ENCODE results near the gene HERC3.

HERC3 gene

DNA sequence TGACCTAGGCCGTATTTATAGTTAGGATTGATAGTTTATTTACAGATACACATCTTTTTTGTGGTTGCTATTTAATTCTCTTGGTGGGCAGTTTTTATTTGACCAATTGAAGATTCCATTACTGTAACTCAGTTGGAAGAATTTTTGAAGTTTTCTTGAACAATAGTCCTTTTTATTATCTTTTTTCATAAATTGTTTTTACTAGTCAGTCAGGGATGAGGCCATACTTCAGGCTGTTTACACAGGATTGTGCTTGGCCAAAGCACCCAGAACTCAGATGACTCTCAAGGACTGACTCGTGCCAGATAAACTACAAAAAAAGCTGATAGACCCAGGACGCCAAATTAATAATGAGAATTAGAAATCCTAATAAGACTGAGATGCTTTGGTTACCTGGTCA lies 7.0 kb downstream of the HERC3 start:
- TF ChIP-seq ZNF565 (CRISPR knock-in tag; conservative IDR thresholded peaks at IDR 0.05; ENCODE audit: low read depth) (no peak), RARB (CRISPR knock-in tag; IDR thresholded peaks at IDR 0.05) (no peak), ISL1 (CRISPR knock-in tag; IDR thresholded peaks at IDR 0.05) (no peak), ZNF70 (CRISPR knock-in tag; IDR thresholded peaks at IDR 0.05) (no peak), ARNTL (CRISPR knock-in tag; IDR thresholded peaks at IDR 0.05; ENCODE audit: borderline replicate concordance, low read depth) (no peak), CSDC2 (CRISPR knock-in tag; IDR thresholded peaks at IDR 0.05) (no peak), ZNF8 (CRISPR knock-in tag; IDR thresholded peaks at IDR 0.05) (no peak), TCF4 (CRISPR knock-in tag; IDR thresholded peaks at IDR 0.05; ENCODE audit: borderline replicate concordance) (no peak), PPARA (CRISPR knock-in tag; IDR thresholded peaks at IDR 0.05; ENCODE audit: borderline replicate concordance) (no peak), TOX (CRISPR knock-in tag; IDR thresholded peaks at IDR 0.05; ENCODE audit: borderline replicate concordance) (no peak), OSR1 (CRISPR knock-in tag; IDR thresholded peaks at IDR 0.05) (no peak)
- TF ChIP-seq, protein P1, sequence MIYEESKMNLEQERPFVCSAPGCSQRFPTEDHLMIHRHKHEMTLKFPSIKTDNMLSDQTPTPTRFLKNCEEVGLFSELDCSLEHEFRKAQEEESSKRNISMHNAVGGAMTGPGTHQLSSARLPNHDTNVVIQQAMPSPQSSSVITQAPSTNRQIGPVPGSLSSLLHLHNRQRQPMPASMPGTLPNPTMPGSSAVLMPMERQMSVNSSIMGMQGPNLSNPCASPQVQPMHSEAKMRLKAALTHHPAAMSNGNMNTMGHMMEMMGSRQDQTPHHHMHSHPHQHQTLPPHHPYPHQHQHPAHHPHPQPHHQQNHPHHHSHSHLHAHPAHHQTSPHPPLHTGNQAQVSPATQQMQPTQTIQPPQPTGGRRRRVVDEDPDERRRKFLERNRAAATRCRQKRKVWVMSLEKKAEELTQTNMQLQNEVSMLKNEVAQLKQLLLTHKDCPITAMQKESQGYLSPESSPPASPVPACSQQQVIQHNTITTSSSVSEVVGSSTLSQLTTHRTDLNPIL (CRISPR knock-in tag; IDR thresholded peaks at IDR 0.05; ENCODE audit: low read depth), result no peak
- TF ChIP-seq, protein P2, sequence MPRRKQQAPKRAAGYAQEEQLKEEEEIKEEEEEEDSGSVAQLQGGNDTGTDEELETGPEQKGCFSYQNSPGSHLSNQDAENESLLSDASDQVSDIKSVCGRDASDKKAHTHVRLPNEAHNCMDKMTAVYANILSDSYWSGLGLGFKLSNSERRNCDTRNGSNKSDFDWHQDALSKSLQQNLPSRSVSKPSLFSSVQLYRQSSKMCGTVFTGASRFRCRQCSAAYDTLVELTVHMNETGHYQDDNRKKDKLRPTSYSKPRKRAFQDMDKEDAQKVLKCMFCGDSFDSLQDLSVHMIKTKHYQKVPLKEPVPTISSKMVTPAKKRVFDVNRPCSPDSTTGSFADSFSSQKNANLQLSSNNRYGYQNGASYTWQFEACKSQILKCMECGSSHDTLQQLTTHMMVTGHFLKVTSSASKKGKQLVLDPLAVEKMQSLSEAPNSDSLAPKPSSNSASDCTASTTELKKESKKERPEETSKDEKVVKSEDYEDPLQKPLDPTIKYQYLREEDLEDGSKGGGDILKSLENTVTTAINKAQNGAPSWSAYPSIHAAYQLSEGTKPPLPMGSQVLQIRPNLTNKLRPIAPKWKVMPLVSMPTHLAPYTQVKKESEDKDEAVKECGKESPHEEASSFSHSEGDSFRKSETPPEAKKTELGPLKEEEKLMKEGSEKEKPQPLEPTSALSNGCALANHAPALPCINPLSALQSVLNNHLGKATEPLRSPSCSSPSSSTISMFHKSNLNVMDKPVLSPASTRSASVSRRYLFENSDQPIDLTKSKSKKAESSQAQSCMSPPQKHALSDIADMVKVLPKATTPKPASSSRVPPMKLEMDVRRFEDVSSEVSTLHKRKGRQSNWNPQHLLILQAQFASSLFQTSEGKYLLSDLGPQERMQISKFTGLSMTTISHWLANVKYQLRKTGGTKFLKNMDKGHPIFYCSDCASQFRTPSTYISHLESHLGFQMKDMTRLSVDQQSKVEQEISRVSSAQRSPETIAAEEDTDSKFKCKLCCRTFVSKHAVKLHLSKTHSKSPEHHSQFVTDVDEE (CRISPR knock-in tag; IDR thresholded peaks at IDR 0.05), result no peak
- no peak; the same call in 2 of the 3 replicates for ATAC-seq

DNA sequence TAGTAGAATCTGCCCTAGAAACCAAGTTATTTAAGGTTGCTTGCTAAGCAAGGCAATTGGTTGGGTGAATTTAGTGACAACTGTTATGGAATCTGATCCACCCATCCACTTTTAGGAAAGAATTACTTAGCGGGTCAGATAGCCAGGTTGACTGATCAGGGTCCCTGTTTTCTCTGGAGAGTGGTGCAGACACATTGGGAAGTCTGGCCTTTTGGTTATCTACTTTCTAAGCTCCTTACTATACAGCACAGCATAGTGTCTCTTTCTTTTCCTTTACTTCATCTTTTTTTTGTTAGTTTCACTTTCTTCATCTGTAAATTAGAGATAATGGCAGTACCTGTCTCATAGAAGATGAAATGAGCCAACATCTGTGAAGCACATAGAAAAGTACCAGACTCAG lies 7.4 kb downstream of the HERC3 start:
- TF ChIP-seq, protein P1 (CRISPR knock-in tag; IDR thresholded peaks at IDR 0.05; ENCODE audit: low read depth), result no peak
- TF ChIP-seq, protein P3, sequence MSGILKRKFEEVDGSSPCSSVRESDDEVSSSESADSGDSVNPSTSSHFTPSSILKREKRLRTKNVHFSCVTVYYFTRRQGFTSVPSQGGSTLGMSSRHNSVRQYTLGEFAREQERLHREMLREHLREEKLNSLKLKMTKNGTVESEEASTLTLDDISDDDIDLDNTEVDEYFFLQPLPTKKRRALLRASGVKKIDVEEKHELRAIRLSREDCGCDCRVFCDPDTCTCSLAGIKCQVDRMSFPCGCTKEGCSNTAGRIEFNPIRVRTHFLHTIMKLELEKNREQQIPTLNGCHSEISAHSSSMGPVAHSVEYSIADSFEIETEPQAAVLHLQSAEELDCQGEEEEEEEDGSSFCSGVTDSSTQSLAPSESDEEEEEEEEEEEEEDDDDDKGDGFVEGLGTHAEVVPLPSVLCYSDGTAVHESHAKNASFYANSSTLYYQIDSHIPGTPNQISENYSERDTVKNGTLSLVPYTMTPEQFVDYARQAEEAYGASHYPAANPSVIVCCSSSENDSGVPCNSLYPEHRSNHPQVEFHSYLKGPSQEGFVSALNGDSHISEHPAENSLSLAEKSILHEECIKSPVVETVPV (CRISPR knock-in tag; IDR thresholded peaks at IDR 0.05), result no peak
- TF ChIP-seq BACH2 (CRISPR knock-in tag; IDR thresholded peaks at IDR 0.05; ENCODE audit: borderline replicate concordance) (no peak), ZFP3 (CRISPR knock-in tag; IDR thresholded peaks at IDR 0.05) (no peak), ZNF70 (CRISPR knock-in tag; IDR thresholded peaks at IDR 0.05) (no peak), ISL1 (CRISPR knock-in tag; IDR thresholded peaks at IDR 0.05) (no peak), ZNF8 (CRISPR knock-in tag; IDR thresholded peaks at IDR 0.05) (no peak), ESRRG (CRISPR knock-in tag; IDR thresholded peaks at IDR 0.05) (no peak), SNAI2 (CRISPR knock-in tag; IDR thresholded peaks at IDR 0.05) (no peak), RARB (CRISPR knock-in tag; IDR thresholded peaks at IDR 0.05) (no peak), ZFP30 (CRISPR knock-in tag; IDR thresholded peaks at IDR 0.05) (no peak), PPARA (CRISPR knock-in tag; IDR thresholded peaks at IDR 0.05; ENCODE audit: borderline replicate concordance) (no peak), ARNTL (CRISPR knock-in tag; IDR thresholded peaks at IDR 0.05; ENCODE audit: borderline replicate concordance, low read depth) (no peak)
- TF ChIP-seq, protein P2 (CRISPR knock-in tag; IDR thresholded peaks at IDR 0.05), result no peak
- TF ChIP-seq, protein P4, sequence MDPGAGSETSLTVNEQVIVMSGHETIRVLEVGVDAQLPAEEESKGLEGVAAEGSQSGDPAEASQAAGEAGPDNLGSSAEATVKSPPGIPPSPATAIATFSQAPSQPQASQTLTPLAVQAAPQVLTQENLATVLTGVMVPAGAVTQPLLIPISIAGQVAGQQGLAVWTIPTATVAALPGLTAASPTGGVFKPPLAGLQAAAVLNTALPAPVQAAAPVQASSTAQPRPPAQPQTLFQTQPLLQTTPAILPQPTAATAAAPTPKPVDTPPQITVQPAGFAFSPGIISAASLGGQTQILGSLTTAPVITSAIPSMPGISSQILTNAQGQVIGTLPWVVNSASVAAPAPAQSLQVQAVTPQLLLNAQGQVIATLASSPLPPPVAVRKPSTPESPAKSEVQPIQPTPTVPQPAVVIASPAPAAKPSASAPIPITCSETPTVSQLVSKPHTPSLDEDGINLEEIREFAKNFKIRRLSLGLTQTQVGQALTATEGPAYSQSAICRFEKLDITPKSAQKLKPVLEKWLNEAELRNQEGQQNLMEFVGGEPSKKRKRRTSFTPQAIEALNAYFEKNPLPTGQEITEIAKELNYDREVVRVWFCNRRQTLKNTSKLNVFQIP (CRISPR knock-in tag; IDR thresholded peaks at IDR 0.05; ENCODE audit: borderline replicate concordance, low read depth), result no peak
- TF ChIP-seq, protein P5, sequence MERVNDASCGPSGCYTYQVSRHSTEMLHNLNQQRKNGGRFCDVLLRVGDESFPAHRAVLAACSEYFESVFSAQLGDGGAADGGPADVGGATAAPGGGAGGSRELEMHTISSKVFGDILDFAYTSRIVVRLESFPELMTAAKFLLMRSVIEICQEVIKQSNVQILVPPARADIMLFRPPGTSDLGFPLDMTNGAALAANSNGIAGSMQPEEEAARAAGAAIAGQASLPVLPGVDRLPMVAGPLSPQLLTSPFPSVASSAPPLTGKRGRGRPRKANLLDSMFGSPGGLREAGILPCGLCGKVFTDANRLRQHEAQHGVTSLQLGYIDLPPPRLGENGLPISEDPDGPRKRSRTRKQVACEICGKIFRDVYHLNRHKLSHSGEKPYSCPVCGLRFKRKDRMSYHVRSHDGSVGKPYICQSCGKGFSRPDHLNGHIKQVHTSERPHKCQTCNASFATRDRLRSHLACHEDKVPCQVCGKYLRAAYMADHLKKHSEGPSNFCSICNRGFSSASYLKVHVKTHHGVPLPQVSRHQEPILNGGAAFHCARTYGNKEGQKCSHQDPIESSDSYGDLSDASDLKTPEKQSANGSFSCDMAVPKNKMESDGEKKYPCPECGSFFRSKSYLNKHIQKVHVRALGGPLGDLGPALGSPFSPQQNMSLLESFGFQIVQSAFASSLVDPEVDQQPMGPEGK (CRISPR knock-in tag; IDR thresholded peaks at IDR 0.05; ENCODE audit: borderline replicate concordance), result no peak
- ATAC-seq, result peak; percentile 57

Measured in SK-N-SH treated with all-trans-retinoic acid at 6 μM for 48 hours (cell line).